Amygdala (tissue), 56 donors: Measurements from ENCODE around the gene ADPRHL1.
A peak's percentile ranks its signal among the peaks of the same experiment; 100 is the strongest.

Experiments
- DNase-seq, 56 donors: peaks; one replicate each; lab custom pipeline; 2025; lab: John Stamatoyannopoulos, UW

ADPRHL1 gene

DNA sequence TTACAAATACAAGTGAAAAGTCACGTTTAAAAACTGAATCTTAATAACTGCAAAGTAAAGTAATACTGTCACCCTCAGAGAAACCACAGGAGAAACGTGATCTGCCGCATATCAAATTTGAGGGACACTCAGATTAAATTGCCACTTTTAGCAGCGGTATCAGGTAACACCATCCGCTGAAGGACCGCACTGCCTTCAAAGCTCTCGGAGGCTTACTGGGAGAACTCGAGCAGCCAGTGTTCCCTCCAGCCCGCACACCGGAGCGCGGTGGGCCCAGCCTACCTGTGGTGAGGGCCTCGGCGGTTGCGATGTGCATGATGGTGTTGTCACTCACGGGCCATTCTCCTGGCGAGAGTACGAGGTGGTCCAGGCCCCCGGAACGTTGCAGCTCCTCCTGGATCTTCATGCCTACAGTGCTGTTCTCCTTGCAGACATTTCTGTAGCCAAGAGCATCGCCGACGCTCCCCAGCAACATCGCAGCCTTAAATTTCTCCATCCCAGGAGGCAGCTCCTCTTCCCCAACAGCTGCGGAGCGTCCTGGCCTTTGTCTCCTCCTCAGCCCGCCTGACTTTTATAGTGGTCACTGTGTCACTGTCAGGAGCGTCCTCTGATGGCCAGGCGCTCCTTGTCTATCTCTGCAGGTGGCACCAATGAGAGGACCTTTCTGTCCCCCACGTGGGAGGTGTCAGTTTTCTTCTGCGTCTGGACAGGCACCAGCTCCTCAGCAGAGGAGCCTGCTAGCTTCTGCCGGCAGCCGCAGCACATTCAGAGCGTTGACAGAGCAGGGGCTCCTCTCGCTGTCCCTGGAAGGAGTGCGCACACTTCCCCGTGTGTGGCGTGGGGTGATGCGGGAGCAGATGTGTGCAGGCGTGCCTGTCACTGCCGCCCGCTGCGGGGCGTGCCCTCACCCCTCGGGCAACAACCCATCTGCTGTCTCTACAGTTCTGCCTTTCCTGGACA, at the start of gene ADPRHL1:
Gene ADPRHL1, minus strand, starts transcription at position 547 of the 960 bp plus-strand sequence. Its CDS starts 51 bp downstream, at position 496.
- no peak for DNase-seq

DNA sequence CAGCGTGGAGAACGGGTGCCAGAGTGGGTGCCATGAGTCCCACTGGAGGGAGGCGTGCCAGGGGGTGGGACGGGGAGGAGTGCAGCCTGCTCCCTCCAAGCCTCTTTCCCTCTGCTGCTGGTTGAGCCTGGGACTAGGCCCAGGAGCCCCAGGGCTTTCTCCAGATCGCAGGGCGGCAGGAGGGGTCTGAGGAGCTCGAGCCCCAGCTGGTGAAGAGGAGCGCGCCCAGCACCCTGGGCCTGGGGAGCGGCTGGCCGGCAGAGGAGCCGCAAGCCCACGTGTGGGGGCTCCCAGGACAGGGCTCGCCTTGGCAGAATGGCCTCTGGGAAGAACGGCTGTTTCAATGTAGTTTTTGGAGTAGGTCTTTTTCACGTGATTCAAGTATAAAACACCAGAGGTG, 49.4 kb upstream of the ADPRHL1 start:
- no peak for DNase-seq

DNA sequence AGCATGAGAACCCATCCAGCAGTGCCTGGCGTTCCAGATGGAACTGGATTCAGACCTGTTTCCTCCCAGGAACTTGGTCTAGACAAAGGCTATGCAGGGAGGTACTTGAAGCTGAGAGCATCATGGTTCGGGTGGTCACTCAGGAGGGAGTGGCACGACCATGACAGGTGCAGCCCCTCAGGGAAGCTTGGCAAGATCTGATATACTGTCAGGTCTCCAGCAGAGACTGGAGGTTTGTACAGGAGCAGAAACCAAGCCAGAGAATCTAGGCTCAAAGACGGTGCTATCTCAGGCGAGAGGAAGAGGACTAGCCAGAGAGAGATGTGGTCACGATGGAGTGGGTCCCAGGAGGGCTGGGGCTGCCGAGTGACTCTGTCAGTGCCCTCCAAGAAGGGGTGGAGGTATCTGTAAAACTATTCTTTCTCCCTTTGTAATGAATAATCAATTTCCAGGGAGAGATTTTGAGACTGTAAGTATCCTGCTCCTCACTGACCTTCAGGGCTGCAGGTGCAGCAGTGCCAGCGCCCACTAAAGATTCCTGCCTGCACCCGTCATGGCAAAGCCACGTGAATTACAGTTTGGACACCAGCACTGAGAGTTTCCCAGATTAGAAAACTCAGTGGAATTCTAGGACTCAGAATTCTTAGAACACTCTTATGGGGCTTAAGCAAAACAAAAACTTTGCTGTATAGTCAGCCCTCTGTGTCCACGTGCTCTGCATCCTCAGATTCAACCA, 47.4 kb upstream of the ADPRHL1 start:
- no peak for DNase-seq

DNA sequence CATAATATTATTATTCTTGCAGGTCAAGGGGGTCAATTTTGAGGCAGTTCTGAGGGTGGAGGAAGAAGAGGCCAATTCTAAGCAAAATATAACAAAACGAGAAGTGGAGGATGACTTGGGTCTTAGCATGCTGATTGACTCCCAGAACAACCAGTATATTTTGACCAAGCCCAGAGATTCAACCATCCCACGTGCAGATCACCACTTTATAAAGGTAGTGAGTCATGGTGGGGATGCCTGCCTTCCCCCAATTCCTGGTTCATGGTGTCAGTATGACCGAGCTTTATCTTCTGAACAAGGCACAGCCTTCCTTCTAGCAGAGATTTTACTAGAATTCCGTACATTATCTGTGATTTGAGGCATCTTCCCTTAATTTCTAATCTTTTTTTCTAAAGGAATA, 46.6 kb upstream of the ADPRHL1 start:
- DNase-seq = no peak

DNA sequence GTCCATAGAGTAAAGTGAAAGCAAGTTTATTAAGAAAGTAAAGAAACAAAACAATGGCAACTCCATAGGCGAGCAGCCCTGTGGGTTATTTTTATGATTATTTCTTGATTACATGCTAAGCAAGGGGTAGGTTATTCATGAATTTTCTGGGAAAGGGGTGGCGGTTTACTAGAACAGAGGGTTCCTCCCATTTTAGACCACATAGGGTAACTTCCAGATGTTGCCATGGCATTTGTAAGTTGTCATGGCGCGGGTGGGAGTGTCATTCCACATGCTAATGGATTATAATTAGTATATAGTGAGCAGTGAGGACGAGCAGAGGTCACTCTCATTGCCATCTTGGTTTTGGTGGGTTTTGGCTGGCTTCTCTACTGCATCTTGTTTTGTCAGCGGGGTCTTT, 45.6 kb upstream of the ADPRHL1 start:
- no peak for DNase-seq

DNA sequence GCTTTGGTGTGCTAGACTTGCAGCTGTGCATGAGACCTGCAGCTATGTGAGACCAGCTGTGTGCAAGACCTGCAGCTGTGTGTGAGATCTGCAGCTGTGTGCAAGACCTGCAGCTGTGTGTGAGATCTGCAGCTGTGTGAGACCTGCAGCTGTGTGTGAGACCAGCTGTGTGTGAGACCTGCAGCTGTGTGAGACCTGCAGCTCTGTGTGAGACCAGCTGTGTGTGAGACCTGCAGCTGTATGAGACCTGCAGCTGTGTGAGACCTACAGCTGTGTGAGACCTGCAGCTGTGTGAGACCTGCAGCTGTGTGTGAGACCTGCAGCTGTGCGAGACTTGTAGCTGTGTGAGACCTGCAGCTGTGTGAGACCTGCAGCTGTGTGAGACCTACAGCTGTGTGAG, 43.9 kb upstream of the ADPRHL1 start:
- DNase-seq = no peak

DNA sequence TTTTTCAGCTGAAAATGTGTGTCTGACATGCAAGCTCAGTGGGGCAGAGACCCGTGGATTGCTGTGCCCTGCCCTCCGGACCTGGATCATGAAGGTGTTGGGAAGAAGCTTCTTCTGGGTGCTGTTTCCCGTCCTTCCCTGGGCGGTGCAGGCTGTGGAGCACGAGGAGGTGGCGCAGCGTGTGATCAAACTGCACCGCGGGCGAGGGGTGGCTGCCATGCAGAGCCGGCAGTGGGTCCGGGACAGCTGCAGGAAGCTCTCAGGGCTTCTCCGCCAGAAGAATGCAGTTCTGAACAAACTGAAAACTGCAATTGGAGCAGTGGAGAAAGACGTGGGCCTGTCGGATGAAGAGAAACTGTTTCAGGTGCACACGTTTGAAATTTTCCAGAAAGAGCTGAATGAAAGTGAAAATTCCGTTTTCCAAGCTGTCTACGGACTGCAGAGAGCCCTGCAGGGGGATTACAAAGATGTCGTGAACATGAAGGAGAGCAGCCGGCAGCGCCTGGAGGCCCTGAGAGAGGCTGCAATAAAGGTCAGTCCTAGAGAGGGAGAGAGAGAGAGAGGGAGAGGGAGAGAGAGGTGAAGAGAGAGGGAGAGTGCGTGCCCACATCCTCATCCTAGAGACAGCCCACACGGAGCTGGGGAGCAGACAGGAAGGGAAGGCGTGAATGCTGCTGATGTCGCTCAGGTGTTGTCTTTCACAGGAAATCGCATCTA, 42.4 kb upstream of the ADPRHL1 start:
- DNase-seq = peak in 1 of 56 donors; percentile 14

DNA sequence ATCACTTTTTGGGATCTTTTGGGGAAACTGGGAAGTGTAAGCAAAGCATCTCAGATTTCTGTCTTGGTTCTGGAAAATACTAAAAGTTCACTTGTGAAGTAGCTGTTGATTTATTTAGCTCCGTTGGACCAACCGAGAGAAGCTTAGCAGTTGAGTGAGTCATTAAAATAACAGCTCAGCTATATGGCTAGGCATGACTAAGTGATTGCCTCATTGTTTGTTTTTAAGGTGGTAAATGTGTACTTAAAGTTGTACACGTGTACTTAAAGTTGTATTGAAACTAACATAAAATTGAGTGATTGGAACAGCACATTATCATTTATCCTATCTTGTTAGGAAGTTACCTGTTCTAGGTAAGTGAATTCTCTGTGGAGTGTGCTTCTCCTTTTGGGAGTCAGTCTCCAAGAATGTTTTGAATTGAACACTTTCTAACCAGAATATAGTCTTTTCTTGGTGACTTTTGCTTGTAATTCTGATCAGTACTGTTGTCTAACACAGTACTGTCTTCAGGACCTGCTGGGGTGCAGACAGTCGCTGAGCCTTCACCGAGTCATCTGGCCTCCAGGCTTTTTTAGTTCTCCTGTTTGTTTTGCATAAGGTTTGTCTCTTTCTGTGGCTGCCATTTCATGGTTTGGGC, 40.1 kb upstream of the ADPRHL1 start:
- no peak for DNase-seq

DNA sequence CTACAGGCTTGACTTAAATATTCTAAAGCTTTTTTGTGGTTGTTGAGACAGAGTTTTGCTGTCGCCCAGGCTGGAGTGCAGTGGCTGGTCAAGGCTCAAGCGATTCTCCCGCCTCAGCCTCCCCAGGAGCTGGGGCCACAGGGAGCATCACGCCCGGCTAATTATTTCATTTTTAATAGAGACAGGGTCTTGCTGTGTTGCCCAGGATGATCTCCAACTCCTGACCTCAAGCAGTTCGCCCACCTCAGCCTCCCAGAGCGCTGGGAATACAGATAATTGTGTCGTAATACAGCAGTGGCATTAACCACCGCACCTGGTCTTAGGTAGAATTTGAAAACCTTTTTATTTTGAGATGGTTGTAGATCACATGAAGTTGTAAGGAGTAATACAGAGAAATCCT, 38.7 kb upstream of the ADPRHL1 start:
- no peak for DNase-seq

DNA sequence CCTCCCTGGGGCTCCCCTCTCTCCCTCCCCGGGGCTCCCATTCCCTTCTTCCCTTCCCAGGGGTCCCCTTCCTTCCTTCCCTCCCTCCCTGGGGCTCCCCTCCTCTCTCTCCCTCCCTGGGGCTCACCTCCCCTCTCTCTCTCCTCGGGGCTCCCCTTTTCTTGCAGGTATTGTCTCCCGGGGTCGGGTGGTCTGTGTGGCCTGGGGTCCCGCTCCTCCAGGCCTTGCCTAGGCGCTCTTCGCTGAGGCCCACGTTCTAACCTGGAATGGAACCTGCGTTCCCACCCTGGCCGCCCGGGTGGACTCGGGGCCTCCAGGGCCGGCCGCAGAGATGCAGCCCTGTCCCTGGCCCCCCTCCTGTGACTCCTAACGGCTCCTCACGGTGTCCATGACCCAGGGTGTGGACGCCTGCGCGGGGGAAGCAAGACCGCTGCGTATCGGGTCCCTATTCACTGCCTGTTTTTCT, 38.2 kb upstream of the ADPRHL1 start:
- DNase-seq = peak in 2 of 56 donors; percentile 15 to 30

DNA sequence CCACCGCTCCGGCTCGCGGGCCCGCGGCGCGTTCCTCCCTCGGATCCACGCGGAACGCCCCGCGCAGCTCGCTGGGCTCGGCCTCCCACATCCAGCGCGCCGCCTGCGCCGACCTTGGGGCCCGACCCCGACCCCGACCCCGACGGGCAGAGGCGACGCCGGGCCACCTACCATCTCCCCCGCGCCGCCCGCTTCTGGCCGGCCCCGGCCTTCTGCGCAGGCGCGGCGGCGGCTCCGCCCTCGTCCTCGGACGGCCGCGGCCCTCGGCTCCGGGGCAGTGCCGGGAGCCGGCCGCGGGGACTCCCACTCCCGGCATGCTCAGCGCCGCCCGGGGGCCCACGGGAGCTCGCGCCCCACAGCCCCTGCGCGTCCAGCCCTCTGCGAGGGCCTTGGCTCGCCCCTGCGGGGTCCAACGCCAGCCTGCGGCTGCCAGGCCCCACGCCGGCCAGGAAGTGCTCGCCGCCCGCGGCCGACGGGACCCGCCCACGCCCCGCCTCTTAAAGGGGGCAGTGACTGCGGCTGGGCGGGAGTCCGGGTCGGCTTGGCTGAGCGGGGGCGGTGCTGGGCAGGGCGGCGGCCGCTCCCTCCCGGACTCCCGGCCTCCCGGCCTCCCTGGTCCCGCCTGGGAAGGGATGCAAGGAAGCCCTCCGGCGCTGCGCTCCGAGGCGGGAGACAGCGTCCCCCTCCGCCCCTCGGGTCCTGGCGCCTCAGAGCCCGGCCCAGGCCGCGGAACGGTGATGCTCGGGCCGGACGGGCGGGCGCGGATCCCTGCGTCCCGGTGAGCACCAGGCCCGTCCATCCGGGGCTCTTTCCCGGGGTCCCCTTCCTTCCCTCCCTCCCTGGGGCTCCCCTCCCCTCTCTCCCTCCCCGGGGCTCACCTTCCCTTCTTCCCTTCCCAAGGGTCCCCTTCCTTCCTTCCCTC, 37.5 kb upstream of the ADPRHL1 start, which contains the start of gene DCUN1D2:
Gene DCUN1D2, minus strand, starts transcription at position 216 of the 922 bp plus-strand sequence. Its CDS starts 42 bp downstream, at position 174.
- peak; percentile 55 to 96 (median 90) for DNase-seq

DNA sequence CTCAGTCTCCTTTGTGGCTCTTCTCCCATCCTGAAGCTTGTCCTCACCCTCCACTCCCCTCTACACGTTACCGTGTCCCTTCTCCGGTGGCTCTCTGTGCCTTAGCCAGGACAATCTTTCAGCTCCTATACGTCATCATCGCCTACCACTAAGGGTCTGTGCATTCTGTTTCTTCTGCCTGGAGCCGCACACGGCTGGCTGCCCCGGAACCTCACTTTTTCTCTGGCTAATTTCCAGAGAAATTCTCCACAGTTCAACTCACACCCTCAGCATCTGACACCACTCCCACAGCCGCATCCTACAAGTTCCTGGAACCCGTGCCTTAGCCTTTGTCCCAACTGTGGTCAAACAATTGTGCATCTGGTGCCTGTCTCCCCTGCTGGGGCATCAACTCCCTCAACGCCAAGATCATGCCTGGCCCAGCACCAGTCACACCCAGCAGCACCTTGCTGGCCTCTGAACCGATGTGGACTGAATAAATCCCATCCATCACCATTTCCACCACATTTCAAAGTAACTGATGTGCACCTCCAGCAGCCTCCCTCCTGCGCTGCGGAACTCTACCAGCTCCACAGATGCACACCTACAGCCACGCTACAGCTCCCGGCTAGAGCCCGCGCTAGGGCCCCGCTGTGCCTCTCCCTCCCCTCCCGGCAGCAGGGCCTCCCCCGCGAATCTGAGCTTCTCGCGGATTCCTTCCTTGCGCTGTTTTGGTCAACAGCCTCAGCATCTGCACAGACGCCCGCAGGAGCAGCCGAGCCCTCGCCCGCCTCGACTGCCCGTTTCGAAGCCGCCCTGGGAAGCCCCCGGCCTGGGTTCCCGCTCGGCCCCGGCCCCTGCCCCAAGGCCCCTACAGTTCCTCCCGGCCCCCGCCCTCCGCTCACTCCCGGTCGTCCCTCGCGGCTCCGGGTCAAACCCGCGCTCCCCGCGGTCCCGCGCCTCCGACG, 36.5 kb upstream of the ADPRHL1 start:
- DNase-seq = peak in 17 of 56 donors; percentile 11 to 70 (median 43)

DNA sequence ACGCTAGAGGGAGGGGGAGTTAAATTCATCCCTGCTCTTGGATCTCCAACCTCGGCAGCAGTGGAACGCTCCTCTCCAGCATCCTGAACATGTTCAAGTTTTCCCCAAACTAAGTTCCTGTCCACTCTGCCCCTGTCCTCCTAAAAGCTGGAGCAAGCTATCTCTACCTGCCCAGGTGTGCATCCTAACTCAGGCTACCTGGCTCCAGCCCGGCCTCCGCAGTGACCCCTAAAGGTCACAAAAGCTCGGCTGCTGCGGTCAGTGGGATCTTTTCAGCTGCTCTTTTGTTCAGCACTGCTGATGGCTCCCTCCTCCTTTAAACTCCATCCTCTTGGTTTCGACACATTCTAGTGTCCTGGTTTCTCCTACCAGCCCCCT, 35.9 kb upstream of the ADPRHL1 start:
- no peak for DNase-seq

DNA sequence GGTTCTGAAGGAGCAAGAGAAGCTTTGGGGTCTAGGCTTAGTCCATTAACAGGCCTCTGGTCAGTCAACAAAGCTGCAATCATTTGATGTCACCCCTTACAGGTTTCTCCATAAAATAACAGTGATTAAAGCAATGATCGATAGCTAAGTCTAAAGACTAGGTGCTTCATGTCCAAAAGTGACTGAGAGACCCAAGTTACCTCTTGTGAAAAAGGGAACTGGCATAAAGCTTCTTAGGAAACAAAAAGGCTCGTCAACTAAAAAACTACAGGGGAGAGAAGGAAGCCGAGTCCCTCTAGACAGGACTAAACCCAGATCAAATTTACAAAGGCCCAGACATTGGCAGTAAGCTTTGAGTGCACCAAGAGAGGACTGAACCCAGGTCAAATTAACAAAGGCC, 35.0 kb upstream of the ADPRHL1 start:
- DNase-seq = no peak

DNA sequence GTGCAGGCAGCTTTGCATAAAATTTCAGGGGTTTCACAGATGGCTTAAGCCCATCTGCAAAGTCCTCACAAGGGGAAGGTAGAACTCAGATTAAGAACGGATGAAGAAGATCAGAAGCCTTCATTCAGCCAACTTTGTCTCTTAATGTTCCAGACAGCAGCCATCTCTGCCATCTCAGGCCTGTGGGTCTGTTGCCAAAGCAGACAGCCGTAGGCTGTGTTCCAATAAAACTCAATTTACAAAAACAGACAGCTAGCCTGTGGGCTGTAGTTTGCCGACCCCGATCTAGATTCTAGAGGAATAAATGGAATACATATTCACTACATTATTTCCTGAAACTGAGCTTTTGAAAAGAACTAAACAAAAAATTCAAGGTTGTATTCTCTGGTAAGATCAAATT, 33.4 kb upstream of the ADPRHL1 start:
- no peak for DNase-seq

DNA sequence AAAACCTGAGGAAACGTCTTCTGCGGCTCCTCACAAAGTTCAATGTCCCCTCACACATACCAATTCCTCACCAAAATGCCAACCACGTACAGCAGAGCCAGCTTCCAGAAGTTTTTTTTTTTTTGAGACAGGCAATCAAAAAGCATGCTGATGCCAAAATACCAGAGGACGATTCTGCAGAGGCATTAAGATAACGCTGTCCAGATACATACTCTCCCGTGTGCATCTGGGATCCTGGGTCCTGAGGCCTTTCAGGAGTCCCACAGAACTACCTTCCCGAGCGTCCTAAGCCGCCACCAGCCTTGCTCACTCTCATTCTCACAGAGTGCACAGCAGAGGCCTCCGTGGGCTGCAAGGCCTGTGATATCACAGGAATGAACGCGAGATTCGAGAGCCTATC, 32.3 kb upstream of the ADPRHL1 start:
- no peak for DNase-seq

DNA sequence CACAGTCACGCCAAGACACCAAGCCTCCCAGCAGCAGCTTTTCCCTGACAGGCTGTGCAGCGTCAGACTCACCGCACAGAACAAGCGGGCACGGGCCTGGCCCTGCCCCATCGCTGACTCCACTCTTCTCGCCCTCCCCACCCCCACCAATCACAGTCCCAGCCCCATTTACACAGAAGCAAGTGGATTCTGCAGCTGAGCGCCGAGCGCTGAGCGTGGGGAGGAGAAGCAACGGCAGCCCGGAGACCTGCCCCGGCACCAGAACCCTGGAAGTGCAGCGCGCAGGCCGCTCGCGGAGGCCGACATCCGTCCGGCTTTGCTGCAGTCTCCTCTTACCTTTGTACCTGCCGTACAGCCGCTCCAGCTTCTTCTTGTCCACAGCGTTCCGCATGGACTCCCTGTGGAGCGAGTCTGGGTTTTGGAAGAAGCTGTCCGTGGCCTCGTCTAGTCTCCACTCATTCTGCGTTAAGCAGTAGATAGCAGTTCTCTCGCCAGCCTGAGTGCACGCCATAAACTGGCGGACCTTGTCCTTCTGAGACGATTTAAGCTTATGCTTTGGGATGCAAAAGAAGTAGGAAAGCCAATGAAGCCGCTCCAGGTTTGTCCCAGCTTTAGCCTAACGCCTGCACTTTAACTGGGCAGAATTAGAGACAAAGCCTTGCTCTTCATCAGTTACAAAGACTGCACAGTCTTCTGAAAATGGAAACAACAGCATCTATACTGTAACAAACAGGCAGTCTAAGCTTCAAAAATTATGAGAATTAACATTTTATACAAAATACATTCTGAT, 30.4 kb upstream of the ADPRHL1 start:
- DNase-seq = peak in 9 of 56 donors; percentile 9 to 44 (median 34)
